B cell (primary cell): ENCODE results near the gene ETV3L. TPM values are rescaled to one million over a fixed set of nuclear protein-coding genes. Genes with fewer than 3 reads are reported as not detected.

Source experiments
- ATAC-seq: fragments of 200-7000 bp; cut with Tn5 transposase; one replicate; pipeline ENCODE4 v1.10.0; 2021; ENCODE audit warnings: low read depth, mild to moderate bottlenecking, moderate number of reproducible peaks, moderate library complexity
- CTCF ChIA-PET: fragments of 350-600 bp; sonication (Branson Sonifier 250); formaldehyde crosslinking; loops from one replicate; lab custom pipeline; 2021; ENCODE audit warnings: antibody characterized with exemption, inconsistent platforms; lab: Charles Lee
- POLR2A ChIA-PET: fragments of 350-600 bp; sonication (Branson Sonifier 250); formaldehyde crosslinking; loops from one replicate; lab custom pipeline; 2021; ENCODE audit warnings: antibody characterized with exemption; lab: Charles Lee
- DNase-seq: peaks from one replicate; pipeline ENCODE4 v3.0.0; 2013
- H2AFZ ChIP-seq: 2 replicates; pipeline ENCODE4 v1.6.1; 2012; ENCODE audit warnings: mild to moderate bottlenecking, low read depth, low read length; ENCODE audit not compliant: insufficient read depth, poor library complexity, severe bottlenecking
- H3K27ac ChIP-seq, 2 donors: 1 replicate in 1 of 2; 2 replicates in 1 of 2; pipeline ENCODE4 v1.5.1; 2012 to 2013; ENCODE audit warnings: low read length in 2 of 2, mild to moderate bottlenecking in 2 of 2, moderate library complexity in 1 of 2
- H3K27me3 ChIP-seq, 4 experiments: fragments of 200-600 bp in 1 of 4; sonication (generic) in 1 of 4; replicated peaks in 1 of 4; 1 replicate in 2 of 4; 2 replicates in 2 of 4; pipeline versions ENCODE4 v1.6.1 to v1.7.0; 2013 to 2016; ENCODE audit warnings: low read length in 3 of 4, mild to moderate bottlenecking in 2 of 4, mixed read lengths in 1 of 4, moderate library complexity in 1 of 4; ENCODE audit not compliant: insufficient read depth in 4 of 4, control insufficient read depth in 3 of 4; ENCODE audit errors: control extremely low read depth in 1 of 4
- H3K36me3 ChIP-seq, 2 experiments: replicated peaks in 1 of 2; 1 replicate in 1 of 2; 2 replicates in 1 of 2; pipeline versions ENCODE4 v1.6.1 to v1.7.1; 2013; ENCODE audit warnings: low read length in 1 of 2; ENCODE audit not compliant: insufficient read depth in 2 of 2, control insufficient read depth in 1 of 2; ENCODE audit errors: control extremely low read depth in 1 of 2, extremely low read depth in 1 of 2
- H3K4me1 ChIP-seq, 2 donors: fragments of 200-600 bp in 1 of 2; sonication (generic) in 1 of 2; 1 replicate in 1 of 2; 2 replicates in 1 of 2; pipeline versions ENCODE4 v1.5.1 to v1.6.1; 2013 to 2017; ENCODE audit warnings: low read length in 2 of 2; ENCODE audit not compliant: control insufficient read depth in 2 of 2, insufficient read depth in 2 of 2
- H3K4me2 ChIP-seq: replicated peaks from 2 replicates; pipeline ENCODE3; 2012; ENCODE audit warnings: mild to moderate bottlenecking, low read depth, low read length; ENCODE audit not compliant: poor library complexity, severe bottlenecking
- H3K4me3 ChIP-seq, 5 experiments: fragments of 200-600 bp in 1 of 5; sonication (generic) in 1 of 5; 1 replicate in 3 of 5; 2 replicates in 2 of 5; pipeline versions ENCODE4 v1.5.1 to v1.7.0; 2011 to 2016; ENCODE audit warnings: low read length in 4 of 5, mild to moderate bottlenecking in 4 of 5, low read depth in 2 of 5, control low read depth in 1 of 5, moderate library complexity in 1 of 5; ENCODE audit not compliant: insufficient read depth in 1 of 5; ENCODE audit errors: control extremely low read depth in 1 of 5, extremely low read depth in 1 of 5
- H3K79me2 ChIP-seq: fragments of 200-600 bp; sonication (generic); one replicate; pipeline ENCODE4 v1.6.0; 2016; ENCODE audit warnings: low read length; ENCODE audit not compliant: control insufficient read depth, insufficient read depth
- H3K9ac ChIP-seq: fragments of 200-600 bp; sonication (generic); 2 replicates; pipeline ENCODE4 v1.6.1; 2017; ENCODE audit warnings: mild to moderate bottlenecking, low read length, moderate library complexity
- H3K9me3 ChIP-seq, 3 donors: one replicate each; pipeline versions ENCODE4 v1.6.1 to v1.7.1; 2013; ENCODE audit warnings: low read length in 2 of 3; ENCODE audit not compliant: control insufficient read depth in 2 of 3, insufficient read depth in 1 of 3; ENCODE audit errors: control extremely low read depth in 1 of 3
- H4K20me1 ChIP-seq: 2 replicates; pipeline ENCODE4 v1.6.0; 2012; ENCODE audit warnings: mild to moderate bottlenecking, low read length; ENCODE audit not compliant: insufficient read depth, control insufficient read depth, poor library complexity, severe bottlenecking
- H3K27ac Mint-ChIP-seq: one replicate; pipeline ENCODE4 v1.8.0; 2021; ENCODE audit warnings: mixed read lengths
- H3K27me3 Mint-ChIP-seq: one replicate; pipeline ENCODE4 v1.8.0; 2021; ENCODE audit warnings: mixed read lengths
- H3K4me1 Mint-ChIP-seq: one replicate; pipeline ENCODE4 v1.8.0; 2021; ENCODE audit warnings: mixed read lengths
- H3K4me3 Mint-ChIP-seq: one replicate; pipeline ENCODE4 v1.8.0; 2021; ENCODE audit warnings: mixed read lengths
- H3K9me3 Mint-ChIP-seq: one replicate; pipeline ENCODE4 v1.8.0; 2022; ENCODE audit warnings: mixed read lengths; ENCODE audit not compliant: insufficient read depth
- EZH2 ChIP-seq: IDR thresholded peaks from 2 replicates; pipeline ENCODE4 v1.6.1; 2012; ENCODE audit warnings: borderline replicate concordance, low read depth, mild to moderate bottlenecking, moderate library complexity, low read length; ENCODE audit not compliant: insufficient read depth, poor library complexity, severe bottlenecking
- WGBS: methylation state at CpG from one replicate; pipeline ENCODE4 v1.1.5; 2013; ENCODE audit warnings: missing lambda C conversion rate; ENCODE audit not compliant: insufficient coverage; 5-methylcytosine and 5-hydroxymethylcytosine counted together
- intact Hi-C: fragments of 100-400 bp; cut with micrococcal nuclease; formaldehyde crosslinking; loops from one replicate; pipeline ENCODE4 v1.10.0; 2022
- polyA plus RNA-seq: library from polyadenylated mRNA; depleted of rRNA; stranded (reverse); fragments of >200 nt; gene quantifications from 2 replicates; pipeline ENCODE4 v1.2.3, GENCODE V29; 2012
- total RNA-seq, 2 donors: library from RNA; stranded (reverse); fragments of 120-200 nt in 1 of 2; gene quantifications; 1 replicate in 1 of 2; 2 replicates in 1 of 2; pipeline versions ENCODE4 v1.2.3 to v1.2.4, GENCODE V29; 2013 to 2022
- TF ChIP-seq, protein P1 (sequence below): fragments of 200-600 bp; IDR thresholded peaks from one replicate; pipeline ENCODE4 v1.8.0; 2022; ENCODE audit warnings: antibody characterized with exemption, mild to moderate bottlenecking

ETV3L gene
- total and polyA plus RNA-seq, 2 donors (not counting 1 experiment from before 2014, with no cell fraction given) = not detected

DNA sequence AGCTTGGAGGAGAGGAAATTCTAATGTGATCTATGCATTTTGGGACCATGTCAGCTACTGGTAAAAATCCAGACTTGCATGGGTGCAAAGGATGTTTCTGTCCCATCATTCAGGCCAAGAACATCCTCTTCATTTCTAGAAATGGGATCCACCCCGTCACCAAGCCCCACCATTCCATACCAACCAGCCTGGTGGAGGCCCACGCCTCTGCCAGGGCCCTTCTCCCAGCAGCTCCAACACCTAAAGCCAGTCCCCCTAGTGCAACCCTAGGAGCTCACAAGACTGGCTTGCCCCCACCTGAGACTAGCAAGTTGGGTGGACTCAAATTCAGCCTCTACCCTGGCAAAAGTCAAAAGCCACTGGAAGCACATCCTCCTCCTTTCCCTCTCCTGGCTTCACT lies 55.9 kb downstream of the ETV3L start:
- POLR2A ChIA-PET = no interaction called here
- no peaks in the 10 kb centered on the region for H4K20me1 ChIP-seq
- H3K27me3 ChIP-seq = peaks cover 0 to 48% (median 39%) of the 10 kb centered on the region in 4 experiments

DNA sequence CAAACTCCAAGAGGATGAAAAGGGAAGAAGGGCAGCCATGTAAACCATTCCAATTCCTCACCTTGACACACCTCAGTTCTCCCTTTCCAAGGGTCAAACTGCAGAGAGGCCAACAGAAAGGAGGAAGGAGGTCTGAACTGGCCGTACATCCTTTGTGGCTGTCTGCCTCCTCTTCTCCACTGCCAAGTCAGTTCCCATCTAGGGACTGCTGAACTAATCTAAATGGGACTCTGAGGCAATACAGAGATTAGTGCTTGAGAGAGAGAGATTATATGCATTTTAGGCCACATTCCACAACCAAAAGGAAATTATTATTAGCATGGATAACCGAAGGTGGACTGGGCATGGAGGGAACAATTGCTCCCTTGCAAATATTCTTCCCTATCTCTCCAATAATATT lies 56.8 kb downstream of the ETV3L start:
- CTCF ChIA-PET = no interaction called here
- H3K9ac ChIP-seq = no peak overlapping the region
- intact Hi-C loops = no loop called here
- no peaks in the 10 kb centered on the region for H4K20me1 ChIP-seq
- H3K4me1 ChIP-seq = peaks cover 12 to 15% of the 10 kb centered on the region in 2 donors
- Mint-ChIP-seq H3K4me1 (peaks cover 13% of the 10 kb centered on the region), H3K4me3 (no peak overlapping the region), H3K27me3 (peaks cover 78% of the 10 kb centered on the region), H3K9me3 (no peaks in the 10 kb centered on the region), H3K27ac (no peak overlapping the region)
- POLR2A ChIA-PET = no interaction called here
- no peak overlapping the region for H3K27ac ChIP-seq
- TF ChIP-seq EZH2 = no peak
- TF ChIP-seq, protein P1, sequence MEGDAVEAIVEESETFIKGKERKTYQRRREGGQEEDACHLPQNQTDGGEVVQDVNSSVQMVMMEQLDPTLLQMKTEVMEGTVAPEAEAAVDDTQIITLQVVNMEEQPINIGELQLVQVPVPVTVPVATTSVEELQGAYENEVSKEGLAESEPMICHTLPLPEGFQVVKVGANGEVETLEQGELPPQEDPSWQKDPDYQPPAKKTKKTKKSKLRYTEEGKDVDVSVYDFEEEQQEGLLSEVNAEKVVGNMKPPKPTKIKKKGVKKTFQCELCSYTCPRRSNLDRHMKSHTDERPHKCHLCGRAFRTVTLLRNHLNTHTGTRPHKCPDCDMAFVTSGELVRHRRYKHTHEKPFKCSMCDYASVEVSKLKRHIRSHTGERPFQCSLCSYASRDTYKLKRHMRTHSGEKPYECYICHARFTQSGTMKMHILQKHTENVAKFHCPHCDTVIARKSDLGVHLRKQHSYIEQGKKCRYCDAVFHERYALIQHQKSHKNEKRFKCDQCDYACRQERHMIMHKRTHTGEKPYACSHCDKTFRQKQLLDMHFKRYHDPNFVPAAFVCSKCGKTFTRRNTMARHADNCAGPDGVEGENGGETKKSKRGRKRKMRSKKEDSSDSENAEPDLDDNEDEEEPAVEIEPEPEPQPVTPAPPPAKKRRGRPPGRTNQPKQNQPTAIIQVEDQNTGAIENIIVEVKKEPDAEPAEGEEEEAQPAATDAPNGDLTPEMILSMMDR = no peak
- H3K36me3 ChIP-seq = no peaks in the 10 kb centered on the region
- H3K4me3 ChIP-seq = no peak overlapping the region
- H3K27me3 ChIP-seq = peaks cover 0 to 48% (median 36%) of the 10 kb centered on the region in 4 experiments
- H3K9me3 ChIP-seq = peaks cover 0 to 3% (median 0%) of the 10 kb centered on the region in 3 donors
- no peak overlapping the region for H2AFZ ChIP-seq
- no CpG with 5 or more reads among the region's 2 CpGs for WGBS
- no peak for DNase-seq
- no peak overlapping the region for H3K4me2 ChIP-seq
- no peaks in the 10 kb centered on the region for H3K79me2 ChIP-seq
- no peak for ATAC-seq

More for the DNA sequence above, 55.9 kb downstream of the ETV3L start:
- no peak overlapping the region for H3K4me3 ChIP-seq
- DNase-seq (no peak), ATAC-seq (no peak)
- peaks cover 12 to 15% of the 10 kb centered on the region in 2 donors for H3K4me1 ChIP-seq
- H3K27ac ChIP-seq = no peak overlapping the region
- peaks cover 13% of the 10 kb centered on the region for H3K4me1 Mint-ChIP-seq
- no peak overlapping the region for H3K4me2 ChIP-seq
- CTCF ChIA-PET = no interaction called here
- peaks cover 0 to 3% (median 0%) of the 10 kb centered on the region in 3 donors for H3K9me3 ChIP-seq
- H3K27ac Mint-ChIP-seq = no peak overlapping the region
- no peaks in the 10 kb centered on the region for H3K36me3 ChIP-seq
- no peak overlapping the region for H2AFZ ChIP-seq
- intact Hi-C loops = no loop called here
- peaks cover 79% of the 10 kb centered on the region for H3K27me3 Mint-ChIP-seq
- no peak for TF ChIP-seq EZH2
- TF ChIP-seq, protein P1 = no peak
- H3K4me3 Mint-ChIP-seq = no peak overlapping the region
- no peaks in the 10 kb centered on the region for H3K9me3 Mint-ChIP-seq
- H3K9ac ChIP-seq = no peak overlapping the region
- WGBS = 95% methylated on average over 2 of the region's 2 CpGs
- no peaks in the 10 kb centered on the region for H3K79me2 ChIP-seq

Other genes with a start within 250 kb of the ETV3L start
- gene INSRR, start 240.7 kb downstream of the ETV3L start, total RNA-seq = not detected in 2 replicates
- gene INSRR, start 240.7 kb downstream of the ETV3L start, polyA plus RNA-seq = not detected in 2 replicates
- not detected in 2 replicates for gene NTRK1, start 238.9 kb downstream of the ETV3L start, total RNA-seq
- gene NTRK1, start 238.9 kb downstream of the ETV3L start, polyA plus RNA-seq = not detected in 2 replicates
- gene PEAR1, start 206.1 kb downstream of the ETV3L start, total RNA-seq = not detected in 2 replicates
- gene PEAR1, start 206.1 kb downstream of the ETV3L start, polyA plus RNA-seq = 0.03 and 0.09 TPM in 2 replicates
- gene LRRC71, start 179.2 kb downstream of the ETV3L start, total RNA-seq = not detected in 2 replicates
- not detected in 2 replicates for gene LRRC71, start 179.2 kb downstream of the ETV3L start, polyA plus RNA-seq
- gene ARHGEF11, start 54.1 kb downstream of the ETV3L start, total RNA-seq = 1.0 and 2.2 TPM in 2 replicates
- gene ARHGEF11, start 54.1 kb downstream of the ETV3L start, polyA plus RNA-seq = 3.7 and 4.6 TPM in 2 replicates
- 34.1 and 35.9 TPM in 2 replicates for gene ETV3, start 38.6 kb upstream of the ETV3L start, total RNA-seq
- 16.7 and 30.2 TPM in 2 replicates for gene ETV3, start 38.6 kb upstream of the ETV3L start, polyA plus RNA-seq